Measurements from ENCODE around the gene SCT.

Gene SCT

DNA sequence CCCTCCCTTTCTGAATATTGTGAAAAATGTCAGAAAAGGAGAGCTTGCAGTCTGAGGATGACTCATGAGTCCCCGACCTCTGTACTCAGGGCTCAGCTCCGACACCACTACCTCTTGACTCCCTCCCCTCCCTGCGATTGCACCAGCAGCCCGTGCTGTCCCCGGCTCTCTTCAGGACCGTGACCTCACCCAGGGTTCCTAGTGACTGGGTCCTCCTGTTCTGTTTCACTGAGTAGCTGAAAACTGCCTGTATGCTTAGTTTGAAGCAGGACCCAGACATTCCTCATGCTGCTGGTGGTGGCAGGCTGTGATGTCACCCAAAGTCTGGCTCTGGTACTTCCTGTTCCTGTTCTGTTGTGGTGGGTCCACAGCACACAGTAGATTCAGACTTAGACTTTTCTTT is 39.0 kb downstream of the SCT start:
- no peak for DNase-seq (ENCODE audit: low read depth, low spot score)

DNA sequence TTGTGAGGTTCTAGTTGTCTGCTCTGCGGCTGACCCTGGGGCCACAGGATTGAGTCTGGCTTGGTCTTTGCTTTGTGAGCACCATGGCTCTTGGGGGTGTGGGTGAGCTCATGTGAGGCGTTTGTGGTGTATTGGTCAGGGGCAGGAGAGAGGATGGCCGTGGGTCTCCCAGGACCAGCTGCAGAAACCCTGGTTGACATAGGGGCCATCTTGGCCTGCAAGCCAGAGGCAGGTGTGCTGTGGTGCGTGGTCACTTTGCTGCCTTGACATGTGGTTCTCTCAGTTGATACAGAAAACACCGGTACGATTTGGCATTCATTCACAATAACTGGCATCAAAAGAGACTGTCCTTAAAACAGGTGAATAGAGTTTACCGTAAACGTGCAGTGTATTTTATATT is 39.4 kb downstream of the SCT start:
- no peak for DNase-seq (ENCODE audit: low read depth, low spot score)

DNA sequence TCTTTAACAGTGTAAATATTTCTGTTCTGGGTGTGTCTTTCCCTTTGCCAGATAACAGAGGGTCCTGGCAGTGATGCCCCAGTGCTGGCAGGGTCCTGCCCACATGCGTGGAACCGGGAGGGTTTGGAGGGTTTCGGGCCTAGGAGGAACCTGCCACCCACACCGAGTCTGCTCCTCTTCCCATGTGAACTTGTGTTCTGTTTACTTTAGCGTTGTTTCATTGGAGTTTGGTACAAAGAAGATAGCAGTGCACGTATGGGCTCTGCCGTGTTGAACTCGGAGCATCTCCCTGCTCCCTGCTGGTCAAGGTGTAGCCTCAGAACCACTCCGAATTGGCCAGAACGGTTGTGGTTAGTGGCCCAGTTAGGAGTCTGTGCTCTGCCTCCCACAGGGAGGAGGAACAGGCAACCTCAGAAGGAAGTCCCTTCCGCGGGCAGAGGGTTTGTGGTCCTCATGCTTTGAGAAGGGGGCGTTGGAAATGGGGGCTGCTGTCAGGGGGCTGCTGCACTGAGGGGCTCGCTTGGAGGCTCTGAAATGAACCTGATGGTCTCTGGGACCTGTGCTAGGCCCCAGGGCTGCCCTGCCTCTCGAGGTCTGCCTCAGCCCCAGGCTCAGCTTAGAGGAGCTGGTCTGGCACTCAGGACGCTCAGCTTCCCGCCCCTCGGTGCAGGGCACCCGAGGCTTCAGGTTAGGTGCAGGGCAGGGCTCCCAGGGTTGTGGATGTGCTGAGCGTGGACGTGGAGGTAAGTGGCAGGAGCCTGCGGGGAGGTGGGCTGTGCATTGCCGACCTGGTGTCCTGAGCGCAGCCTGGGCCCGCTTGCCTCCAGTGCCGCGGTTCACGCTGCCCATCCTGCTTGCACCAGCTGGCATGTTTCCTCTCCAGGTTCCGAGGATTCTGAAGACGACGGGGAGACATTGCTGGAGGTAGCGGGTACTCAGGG is 40.3 kb downstream of the SCT start:
- no peak for DNase-seq (ENCODE audit: low read depth, low spot score)

DNA sequence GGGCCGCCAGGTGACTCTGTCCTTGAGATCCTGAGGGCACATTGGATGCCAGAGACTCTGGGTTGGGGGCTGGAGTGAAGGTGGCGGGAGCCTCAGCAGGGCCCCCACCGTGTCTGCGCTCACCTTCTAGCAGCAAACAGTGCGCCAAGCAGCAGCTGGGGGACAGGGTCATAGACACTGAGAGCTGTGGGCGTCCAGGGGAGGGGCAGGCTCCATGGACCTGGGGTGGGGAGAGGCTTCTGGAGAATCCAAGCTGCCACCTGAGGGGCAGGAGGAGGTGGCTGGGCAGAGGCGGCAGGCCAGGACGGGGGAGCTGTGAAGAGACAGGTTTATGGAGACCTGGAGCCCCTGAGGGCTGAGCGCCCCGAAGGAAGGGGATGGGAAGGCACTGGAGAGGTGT is 42.7 kb downstream of the SCT start:
- DNase-seq (ENCODE audit: low read depth, low spot score), result no peak

DNA sequence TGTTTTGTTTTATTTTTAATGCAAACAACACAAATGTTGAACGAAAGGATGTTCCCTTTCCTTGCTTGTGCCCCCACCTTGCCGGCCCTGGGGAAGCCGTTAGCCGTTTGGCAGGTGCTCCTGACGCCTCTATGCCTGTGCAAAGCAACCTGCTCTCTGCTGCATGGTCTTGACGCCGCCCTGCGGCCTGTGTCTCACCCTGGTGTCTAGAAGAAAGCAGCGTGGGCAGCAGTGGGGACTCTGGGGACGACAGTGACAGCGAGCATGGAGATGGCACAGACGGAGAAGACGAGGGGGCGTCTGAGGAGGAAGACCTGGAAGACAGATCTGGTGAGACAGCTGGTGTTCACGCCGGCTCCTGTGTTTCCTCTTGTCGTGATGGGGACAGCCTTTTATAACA is 45.2 kb downstream of the SCT start:
- DNase-seq (ENCODE audit: low read depth, low spot score), result no peak

DNA sequence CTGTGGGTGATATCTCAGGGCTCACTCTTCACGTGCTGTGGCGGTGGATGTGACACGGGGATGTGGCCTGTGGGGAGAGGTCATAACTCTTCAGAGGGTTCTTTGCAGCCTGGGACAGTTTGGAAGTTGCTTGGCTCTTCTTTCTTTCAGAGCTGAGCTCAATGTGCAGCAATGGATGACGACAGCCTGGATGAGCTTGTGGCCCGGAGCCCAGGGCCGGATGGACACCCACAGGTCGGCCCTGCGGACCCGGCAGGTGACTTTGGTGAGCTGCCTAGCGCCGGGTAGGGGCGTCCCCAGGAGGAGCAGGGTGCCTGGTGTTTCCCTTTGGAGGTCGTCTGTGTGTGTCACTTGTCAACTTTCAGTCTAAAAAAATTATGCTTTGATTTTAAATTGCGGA is 45.6 kb downstream of the SCT start:
- DNase-seq (ENCODE audit: low read depth, low spot score), result no peak

DNA sequence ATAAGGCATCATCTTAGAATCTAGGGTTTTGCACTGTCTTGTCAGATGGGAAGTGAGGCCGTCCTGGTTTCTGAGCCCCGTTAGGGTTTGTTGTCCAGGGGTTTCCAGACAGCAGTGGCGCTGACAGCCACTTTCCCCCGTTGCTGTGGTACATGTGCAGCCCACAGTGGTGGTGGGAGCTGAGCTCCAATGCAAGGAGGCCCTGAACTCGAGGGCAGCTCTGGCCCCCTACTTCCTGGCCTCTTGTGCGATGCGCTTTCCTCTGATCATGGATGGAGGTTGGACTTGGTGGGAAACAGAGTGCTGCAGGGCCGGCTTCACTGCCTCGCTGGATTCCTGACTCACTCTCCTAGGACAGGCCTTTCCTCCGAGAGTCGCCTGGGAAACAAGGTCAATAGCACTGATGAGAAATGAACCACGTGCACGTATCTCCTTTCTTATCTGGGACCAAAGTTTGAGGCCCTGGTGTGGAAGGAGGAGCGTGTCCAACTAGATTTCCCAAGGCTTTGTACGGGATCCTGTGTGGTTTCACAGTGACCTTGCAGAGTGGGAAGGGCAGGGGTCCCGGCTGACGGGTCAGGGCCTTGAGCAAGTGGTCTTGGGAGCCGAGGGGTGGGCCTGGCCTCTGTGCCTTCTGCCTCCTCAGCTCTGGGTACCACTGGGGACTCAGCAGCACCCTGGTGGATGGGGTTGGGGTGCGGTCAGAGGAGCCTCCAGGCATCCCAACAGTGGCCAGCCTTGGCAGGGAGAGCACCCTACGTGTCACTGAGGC is 47.0 kb downstream of the SCT start:
- no peak for DNase-seq (ENCODE audit: low read depth, low spot score)

DNA sequence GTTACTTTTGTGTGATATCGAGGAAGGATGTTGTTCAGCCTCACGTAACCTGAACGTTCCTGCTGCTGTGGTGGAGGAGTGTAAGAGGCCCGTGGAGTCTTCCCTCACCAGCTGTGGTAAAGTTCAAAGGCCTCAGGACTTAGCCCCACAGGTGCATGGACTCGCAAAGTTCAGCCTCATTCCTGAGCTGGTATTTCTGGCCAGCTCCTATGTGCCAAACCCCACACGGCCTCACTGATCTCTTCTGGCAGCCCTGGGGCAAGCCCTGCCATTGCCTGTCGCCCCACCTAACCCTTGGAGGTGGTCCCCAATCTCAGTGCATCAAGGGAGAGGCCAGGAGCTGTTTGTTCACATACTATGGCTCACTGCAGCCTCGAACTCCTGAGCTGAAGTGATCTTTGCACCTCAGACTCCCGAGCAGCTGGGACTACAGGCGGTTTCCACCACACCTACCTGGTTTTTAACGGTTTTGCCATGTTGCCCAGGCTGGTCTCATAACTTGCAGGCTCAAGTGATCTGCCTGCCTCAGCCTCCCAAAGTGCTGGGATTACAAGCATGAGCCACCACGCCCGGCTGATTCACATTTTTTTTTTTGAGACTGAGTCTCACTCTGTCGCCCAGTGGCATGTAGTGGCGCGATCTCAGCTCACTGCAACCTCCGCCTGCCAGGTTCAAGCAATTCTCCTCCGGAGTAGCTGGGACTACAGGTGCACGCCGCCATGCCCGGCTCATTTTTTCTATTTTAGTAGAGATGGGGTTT is 48.5 kb downstream of the SCT start:
- DNase-seq (ENCODE audit: low read depth, low spot score), result no peak

DNA sequence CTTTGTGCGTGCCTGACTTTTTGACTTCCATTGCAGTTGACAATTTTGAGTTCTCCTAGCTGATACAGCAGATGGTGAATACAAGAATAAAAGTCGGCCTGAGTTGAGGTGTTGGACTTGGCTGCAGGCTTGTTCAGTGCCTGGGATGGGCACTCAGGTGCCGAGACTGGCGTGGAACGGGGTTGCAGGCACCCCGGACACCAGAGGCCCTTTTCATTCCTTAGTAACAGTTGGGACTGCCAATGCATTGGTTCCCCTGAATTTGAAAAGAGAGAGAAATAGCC is 49.4 kb downstream of the SCT start:
- no peak for DNase-seq (ENCODE audit: low read depth, low spot score)

DNA sequence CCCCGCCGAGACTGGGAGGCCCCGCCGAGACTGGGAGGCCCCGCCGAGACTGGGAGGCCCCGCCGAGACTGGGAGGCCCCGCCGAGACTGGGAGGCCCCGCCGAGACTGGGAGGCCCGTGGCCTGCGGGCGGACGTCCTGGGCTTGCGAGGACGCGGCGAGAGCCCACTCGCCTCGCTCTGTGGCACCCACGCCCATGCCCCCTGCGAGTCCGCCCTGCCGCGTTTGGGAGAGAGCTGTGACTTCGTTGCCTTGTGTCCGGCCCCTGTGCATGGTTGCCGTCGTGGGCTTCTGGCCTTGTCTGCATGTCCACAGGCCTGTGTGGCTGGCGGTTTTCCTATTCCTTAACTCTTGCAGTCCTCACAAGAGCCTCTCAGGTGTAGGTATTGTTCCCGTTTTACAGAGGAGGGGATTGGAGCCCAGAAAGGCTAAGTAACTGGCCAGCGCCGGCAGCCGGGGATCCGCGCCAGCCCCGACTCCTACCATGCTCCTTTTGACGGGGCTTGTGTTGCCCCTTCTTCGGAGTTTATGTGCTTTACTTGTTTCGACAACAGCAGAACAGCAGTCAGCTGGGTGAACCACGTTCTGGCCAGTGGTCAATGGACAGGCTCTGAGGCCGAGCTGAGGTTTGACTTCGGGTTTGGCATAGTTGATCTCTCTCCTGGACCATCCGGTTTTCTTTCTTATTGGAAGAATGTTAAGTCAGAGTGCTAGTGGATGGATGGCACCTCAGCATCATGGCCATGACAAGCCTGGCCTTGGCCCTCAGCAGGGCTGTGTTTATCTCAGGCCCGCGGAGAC is 50.0 kb downstream of the SCT start:
- DNase-seq (ENCODE audit: low read depth, low spot score), result no peak
